K562 (cell line): Measurements from ENCODE around the gene LEPR. TPM values are rescaled to one million over a fixed set of nuclear protein-coding genes. Genes with fewer than 3 reads are reported as not detected.

Source experiments
- BRD9 ChIP-seq: fragments of 450-650 bp; IDR thresholded peaks from 2 replicates; pipeline ENCODE4 v1.6.1; 2018; ENCODE audit warnings: low read depth; ENCODE audit not compliant: partially characterized antibody
- L3MBTL2 ChIP-seq: fragments of 450-650 bp; IDR thresholded peaks from 2 replicates; pipeline ENCODE4 v1.6.1; 2016; ENCODE audit warnings: mild to moderate bottlenecking, moderate library complexity
- MIER1 ChIP-seq: fragments of 450-650 bp; IDR thresholded peaks from 2 replicates; pipeline ENCODE4 v1.6.1; 2016; ENCODE audit warnings: antibody characterized with exemption, mild to moderate bottlenecking, low read depth
- NCOR1 ChIP-seq: fragments of 450-650 bp; IDR thresholded peaks from 2 replicates; pipeline ENCODE4 v1.6.1; 2016; ENCODE audit warnings: mild to moderate bottlenecking, moderate library complexity
- NEUROD1 ChIP-seq: fragments of 150-350 bp; IDR thresholded peaks from 2 replicates; pipeline ENCODE4 v1.6.1; 2014; ENCODE audit warnings: borderline replicate concordance, low read length, low read depth; ENCODE audit not compliant: partially characterized antibody
- NONO ChIP-seq, 2 experiments: fragments of 200-400 bp in 1 of 2; fragments of 450-650 bp in 1 of 2; formaldehyde crosslinking in 1 of 2; IDR thresholded peaks; 2 replicates each; pipeline ENCODE4 v1.6.1; 2017; ENCODE audit warnings: low read depth in 2 of 2, mild to moderate bottlenecking in 2 of 2, moderate library complexity in 2 of 2, low read length in 1 of 2
- NR2C1 ChIP-seq, 2 experiments: fragments of 450-650 bp; IDR thresholded peaks; 2 replicates each; pipeline ENCODE4 v1.6.1; 2017; ENCODE audit warnings: mild to moderate bottlenecking in 2 of 2, antibody characterized with exemption in 1 of 2, inconsistent platforms in 1 of 2, missing compliant biosample characterization in 1 of 2, missing genetic modification characterization in 1 of 2
- POLR2AphosphoS5 ChIP-seq: IDR thresholded peaks from 2 replicates; pipeline ENCODE4 v1.6.1; 2011; ENCODE audit warnings: mild to moderate bottlenecking, low read depth, low read length, moderate library complexity; ENCODE audit not compliant: control insufficient read depth, insufficient read depth
- STAT5A ChIP-seq: IDR thresholded peaks from 2 replicates; pipeline ENCODE4 v1.6.1; 2012; ENCODE audit warnings: low read length, inconsistent platforms, borderline replicate concordance
- TRIM24 ChIP-seq, 2 experiments: fragments of 450-650 bp; IDR thresholded peaks; 2 replicates each; pipeline ENCODE4 v1.6.1; 2016
- ZNF583 ChIP-seq: fragments of 250-450 bp; sonication (Bioruptor Pico); IDR thresholded peaks from 2 replicates; pipeline ENCODE4 v1.4.0; 2020
- ZNF75A ChIP-seq: fragments of 450-650 bp; formaldehyde crosslinking; IDR thresholded peaks from 2 replicates; pipeline ENCODE4 v1.4.0; 2020; ENCODE audit warnings: mild to moderate bottlenecking
- polyA plus RNA-seq, 8 experiments: library from polyadenylated mRNA; depleted of rRNA in 4 of 8; stranded (reverse) in 5 of 8; unstranded in 3 of 8; fragments of >200 nt; fragmentation: Nextera tagmentation in 2 of 8; fragmentation: Illumina TruSeq in 1 of 8; extraction: Ambion mirVana in 2 of 8; extraction: Trizol in 1 of 8; gene quantifications; 2 replicates each; pipeline versions ENCODE4 v1.2.1 to v1.2.3, GENCODE V29; 2011 to 2014; ENCODE audit warnings: inconsistent platforms in 1 of 8, missing spikeins in 1 of 8
- total RNA-seq, 7 experiments: library from RNA; depleted of rRNA in 6 of 7; stranded (reverse); fragments of >200 nt in 6 of 7; fragmentation: Illumina TruSeq in 2 of 7; extraction: Trizol in 2 of 7; gene quantifications; 2 replicates each; pipeline versions ENCODE4 v1.2.1 to v1.2.3, GENCODE V29; 2011 to 2021; ENCODE audit warnings: low replicate concordance in 1 of 7
- TF ChIP-seq, protein P1 (sequence below), 2 experiments: fragments of 150-350 bp in 1 of 2; IDR thresholded peaks; 2 replicates each; pipeline ENCODE4 v1.6.1; 2012 to 2016; ENCODE audit warnings: low read depth in 2 of 2, low read length in 2 of 2, mild to moderate bottlenecking in 1 of 2, moderate library complexity in 1 of 2
- TF ChIP-seq, protein P2 (sequence below): fragments of 250-450 bp; sonication (Bioruptor Pico); IDR thresholded peaks from 2 replicates; pipeline ENCODE4 v1.8.0; 2021; ENCODE audit warnings: mild to moderate bottlenecking, moderate library complexity
- TF ChIP-seq, protein P3 (sequence below), 2 experiments: fragments of 450-650 bp; IDR thresholded peaks; 2 replicates each; pipeline ENCODE4 v1.6.1; 2016; ENCODE audit warnings: mild to moderate bottlenecking in 2 of 2, borderline replicate concordance in 1 of 2, low read depth in 1 of 2, moderate library complexity in 1 of 2

The LEPR gene
- total and polyA plus RNA-seq, 9 of the 15 experiments (the other 6 are each of a cell fraction or from before 2014, with no cell fraction given), result 12.2 to 111 (median 43.1) TPM

DNA sequence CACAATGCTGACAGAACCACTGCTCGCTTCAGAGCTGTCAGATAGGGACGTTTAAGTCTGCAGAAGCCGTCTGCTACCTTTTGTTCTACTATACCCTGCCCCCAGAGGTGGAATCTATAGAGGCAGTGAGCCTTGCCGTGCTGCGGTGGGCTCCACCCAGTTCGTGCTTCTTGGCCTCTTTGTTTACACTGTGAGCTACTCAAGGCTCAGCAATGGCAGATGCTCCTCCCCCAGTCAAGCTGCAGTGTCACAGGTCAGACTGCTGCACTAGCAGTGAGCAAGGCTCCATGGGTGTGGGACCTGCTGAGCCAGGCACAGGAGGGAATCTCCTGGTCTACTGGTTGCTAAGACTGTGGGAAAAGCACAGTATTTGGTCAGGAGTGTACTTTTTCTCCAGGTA is 47.1 kb downstream of the LEPR start (continued):
- TF ChIP-seq NR2C1 (IDR thresholded peaks at IDR 0.05) (peak; percentile 73), NR2C1 (tag; IDR thresholded peaks at IDR 0.05) (peak; percentile 79), BRD9 (no peak), POLR2AphosphoS5 (no peak), STAT5A (no peak), NEUROD1 (no peak), ZNF75A (CRISPR knock-in tag) (no peak), L3MBTL2 (peak; percentile 45; the same call in 1 of the 2 replicates), TRIM24 (IDR thresholded peaks at IDR 0.05) (no peak), NONO (IDR thresholded peaks at IDR 0.05; ENCODE audit: low read depth in 2 of 2, low read length in 1 of 2) (no peak), MIER1 (no peak), NCOR1 (no peak), ZNF583 (CRISPR knock-in tag) (no peak)
- TF ChIP-seq, protein P1, sequence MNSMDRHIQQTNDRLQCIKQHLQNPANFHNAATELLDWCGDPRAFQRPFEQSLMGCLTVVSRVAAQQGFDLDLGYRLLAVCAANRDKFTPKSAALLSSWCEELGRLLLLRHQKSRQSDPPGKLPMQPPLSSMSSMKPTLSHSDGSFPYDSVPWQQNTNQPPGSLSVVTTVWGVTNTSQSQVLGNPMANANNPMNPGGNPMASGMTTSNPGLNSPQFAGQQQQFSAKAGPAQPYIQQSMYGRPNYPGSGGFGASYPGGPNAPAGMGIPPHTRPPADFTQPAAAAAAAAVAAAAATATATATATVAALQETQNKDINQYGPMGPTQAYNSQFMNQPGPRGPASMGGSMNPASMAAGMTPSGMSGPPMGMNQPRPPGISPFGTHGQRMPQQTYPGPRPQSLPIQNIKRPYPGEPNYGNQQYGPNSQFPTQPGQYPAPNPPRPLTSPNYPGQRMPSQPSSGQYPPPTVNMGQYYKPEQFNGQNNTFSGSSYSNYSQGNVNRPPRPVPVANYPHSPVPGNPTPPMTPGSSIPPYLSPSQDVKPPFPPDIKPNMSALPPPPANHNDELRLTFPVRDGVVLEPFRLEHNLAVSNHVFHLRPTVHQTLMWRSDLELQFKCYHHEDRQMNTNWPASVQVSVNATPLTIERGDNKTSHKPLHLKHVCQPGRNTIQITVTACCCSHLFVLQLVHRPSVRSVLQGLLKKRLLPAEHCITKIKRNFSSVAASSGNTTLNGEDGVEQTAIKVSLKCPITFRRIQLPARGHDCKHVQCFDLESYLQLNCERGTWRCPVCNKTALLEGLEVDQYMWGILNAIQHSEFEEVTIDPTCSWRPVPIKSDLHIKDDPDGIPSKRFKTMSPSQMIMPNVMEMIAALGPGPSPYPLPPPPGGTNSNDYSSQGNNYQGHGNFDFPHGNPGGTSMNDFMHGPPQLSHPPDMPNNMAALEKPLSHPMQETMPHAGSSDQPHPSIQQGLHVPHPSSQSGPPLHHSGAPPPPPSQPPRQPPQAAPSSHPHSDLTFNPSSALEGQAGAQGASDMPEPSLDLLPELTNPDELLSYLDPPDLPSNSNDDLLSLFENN (IDR thresholded peaks at IDR 0.05; ENCODE audit: low read depth in 2 of 2, low read length in 2 of 2), result no peak
- TF ChIP-seq, protein P2, sequence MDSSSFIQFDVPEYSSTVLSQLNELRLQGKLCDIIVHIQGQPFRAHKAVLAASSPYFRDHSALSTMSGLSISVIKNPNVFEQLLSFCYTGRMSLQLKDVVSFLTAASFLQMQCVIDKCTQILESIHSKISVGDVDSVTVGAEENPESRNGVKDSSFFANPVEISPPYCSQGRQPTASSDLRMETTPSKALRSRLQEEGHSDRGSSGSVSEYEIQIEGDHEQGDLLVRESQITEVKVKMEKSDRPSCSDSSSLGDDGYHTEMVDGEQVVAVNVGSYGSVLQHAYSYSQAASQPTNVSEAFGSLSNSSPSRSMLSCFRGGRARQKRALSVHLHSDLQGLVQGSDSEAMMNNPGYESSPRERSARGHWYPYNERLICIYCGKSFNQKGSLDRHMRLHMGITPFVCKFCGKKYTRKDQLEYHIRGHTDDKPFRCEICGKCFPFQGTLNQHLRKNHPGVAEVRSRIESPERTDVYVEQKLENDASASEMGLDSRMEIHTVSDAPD, result no peak
- TF ChIP-seq, protein P3, sequence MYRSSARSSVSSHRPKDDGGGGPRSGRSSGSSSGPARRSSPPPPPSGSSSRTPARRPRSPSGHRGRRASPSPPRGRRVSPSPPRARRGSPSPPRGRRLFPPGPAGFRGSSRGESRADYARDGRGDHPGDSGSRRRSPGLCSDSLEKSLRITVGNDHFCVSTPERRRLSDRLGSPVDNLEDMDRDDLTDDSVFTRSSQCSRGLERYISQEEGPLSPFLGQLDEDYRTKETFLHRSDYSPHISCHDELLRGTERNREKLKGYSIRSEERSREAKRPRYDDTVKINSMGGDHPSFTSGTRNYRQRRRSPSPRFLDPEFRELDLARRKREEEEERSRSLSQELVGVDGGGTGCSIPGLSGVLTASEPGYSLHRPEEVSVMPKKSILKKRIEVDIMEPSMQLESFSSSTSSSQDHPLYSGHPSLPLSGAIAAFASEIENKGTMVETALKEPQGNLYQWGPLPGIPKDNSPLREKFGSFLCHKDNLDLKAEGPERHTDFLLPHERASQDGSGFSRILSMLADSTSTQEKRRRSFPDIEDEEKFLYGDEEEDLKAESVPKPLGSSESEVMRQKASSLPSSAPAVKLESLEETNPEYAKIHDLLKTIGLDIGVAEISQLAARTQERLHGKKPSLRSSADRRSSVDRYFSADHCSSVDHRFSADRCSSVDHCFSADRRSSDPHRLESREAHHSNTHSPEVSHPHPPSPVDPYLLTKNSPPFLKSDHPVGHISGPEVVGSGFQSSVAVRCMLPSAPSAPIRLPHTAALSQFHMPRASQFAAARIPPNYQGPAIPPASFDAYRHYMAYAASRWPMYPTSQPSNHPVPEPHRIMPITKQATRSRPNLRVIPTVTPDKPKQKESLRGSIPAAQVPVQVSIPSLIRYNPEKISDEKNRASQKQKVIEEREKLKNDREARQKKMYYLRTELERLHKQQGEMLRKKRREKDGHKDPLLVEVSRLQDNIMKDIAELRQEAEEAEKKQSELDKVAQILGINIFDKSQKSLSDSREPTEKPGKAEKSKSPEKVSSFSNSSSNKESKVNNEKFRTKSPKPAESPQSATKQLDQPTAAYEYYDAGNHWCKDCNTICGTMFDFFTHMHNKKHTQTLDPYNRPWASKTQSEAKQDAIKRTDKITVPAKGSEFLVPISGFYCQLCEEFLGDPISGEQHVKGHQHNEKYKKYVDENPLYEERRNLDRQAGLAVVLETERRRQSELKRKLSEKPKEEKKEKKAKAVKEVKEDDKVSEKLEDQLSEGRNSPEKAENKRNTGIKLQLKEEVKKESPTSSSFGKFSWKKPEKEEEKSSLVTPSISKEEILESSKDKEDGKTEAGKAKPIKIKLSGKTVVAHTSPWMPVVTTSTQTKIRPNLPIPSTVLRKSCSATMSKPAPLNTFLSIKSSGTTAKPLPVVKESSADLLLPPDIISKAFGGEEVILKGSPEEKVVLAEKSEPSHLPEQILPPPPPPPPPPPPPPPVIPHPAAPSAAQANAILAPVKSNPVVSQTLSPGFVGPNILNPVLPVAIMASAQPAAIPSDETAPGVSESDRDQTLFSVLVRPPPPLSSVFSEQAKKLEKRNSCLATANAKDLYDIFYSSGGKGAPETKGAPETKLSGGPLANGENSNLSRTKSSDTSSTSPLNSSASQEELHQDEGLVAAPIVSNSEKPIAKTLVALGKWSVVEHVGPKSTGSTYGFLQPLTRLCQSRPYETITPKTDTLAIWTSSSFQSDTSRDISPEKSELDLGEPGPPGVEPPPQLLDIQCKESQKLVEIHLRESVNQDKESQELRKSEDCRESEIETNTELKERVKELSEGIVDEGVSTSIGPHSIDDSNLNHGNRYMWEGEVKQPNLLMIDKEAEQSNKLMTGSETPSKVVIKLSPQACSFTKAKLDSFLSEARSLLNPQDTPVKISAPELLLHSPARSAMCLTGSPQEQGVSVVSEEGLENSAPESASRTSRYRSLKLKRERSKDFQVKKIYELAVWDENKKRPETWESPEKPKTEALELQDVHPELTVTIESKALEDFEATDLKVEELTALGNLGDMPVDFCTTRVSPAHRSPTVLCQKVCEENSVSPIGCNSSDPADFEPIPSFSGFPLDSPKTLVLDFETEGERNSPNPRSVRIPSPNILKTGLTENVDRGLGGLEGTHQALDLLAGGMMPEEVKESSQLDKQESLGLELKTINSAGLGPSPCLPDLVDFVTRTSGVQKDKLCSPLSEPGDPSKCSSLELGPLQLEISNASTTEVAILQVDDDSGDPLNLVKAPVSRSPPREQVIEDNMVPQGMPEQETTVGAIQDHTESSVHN (IDR thresholded peaks at IDR 0.05; ENCODE audit: borderline replicate concordance in 1 of 2, low read depth in 1 of 2), result no peak
